RWPE2 (cell line): ENCODE measurements around the gene C20orf202.

Experiments used
- ATAC-seq: fragments of 200-7000 bp; cut with Tn5 transposase; 3 replicates; pipeline ENCODE4 v1.9.1; 2021; ENCODE audit warnings: low read depth
- DNase-seq: peaks from one replicate; pipeline ENCODE4 v3.0.0-alpha.2; 2020; ENCODE audit warnings: low spot score
- H3K27ac ChIP-seq: fragments of 450-650 bp; 2 replicates; pipeline ENCODE4 v1.5.1; 2017; ENCODE audit warnings: mild to moderate bottlenecking; ENCODE audit not compliant: poor library complexity, severe bottlenecking
- H3K27me3 ChIP-seq: fragments of 250-450 bp; sonication (Bioruptor Pico); 2 replicates; pipeline ENCODE4 v1.5.1; 2021; ENCODE audit warnings: mild to moderate bottlenecking, moderate library complexity; ENCODE audit not compliant: insufficient read depth, poor library complexity, severe bottlenecking
- H3K36me3 ChIP-seq: fragments of 250-450 bp; sonication (Bioruptor Pico); 2 replicates; pipeline ENCODE4 v1.5.1; 2020; ENCODE audit warnings: low read depth, mild to moderate bottlenecking, moderate library complexity
- H3K4me1 ChIP-seq: fragments of 250-450 bp; sonication (Bioruptor Pico); 2 replicates; pipeline ENCODE4 v1.5.1; 2021; ENCODE audit warnings: mild to moderate bottlenecking, moderate library complexity; ENCODE audit not compliant: insufficient read depth, poor library complexity, severe bottlenecking
- H3K4me3 ChIP-seq: fragments of 250-450 bp; sonication (Bioruptor Pico); 2 replicates; pipeline ENCODE4 v1.5.1; 2021; ENCODE audit warnings: mild to moderate bottlenecking, moderate library complexity; ENCODE audit not compliant: severe bottlenecking
- H3K9me3 ChIP-seq: fragments of 250-450 bp; sonication (Bioruptor Pico); 2 replicates; pipeline ENCODE4 v1.5.1; 2021; ENCODE audit warnings: mild to moderate bottlenecking, moderate library complexity; ENCODE audit not compliant: severe bottlenecking
- CTCF ChIP-seq: fragments of 450-650 bp; IDR thresholded peaks from one replicate; pipeline ENCODE4 v1.5.1; 2017; ENCODE audit warnings: mild to moderate bottlenecking, moderate library complexity; ENCODE audit not compliant: poor library complexity, severe bottlenecking

The C20orf202 gene

DNA sequence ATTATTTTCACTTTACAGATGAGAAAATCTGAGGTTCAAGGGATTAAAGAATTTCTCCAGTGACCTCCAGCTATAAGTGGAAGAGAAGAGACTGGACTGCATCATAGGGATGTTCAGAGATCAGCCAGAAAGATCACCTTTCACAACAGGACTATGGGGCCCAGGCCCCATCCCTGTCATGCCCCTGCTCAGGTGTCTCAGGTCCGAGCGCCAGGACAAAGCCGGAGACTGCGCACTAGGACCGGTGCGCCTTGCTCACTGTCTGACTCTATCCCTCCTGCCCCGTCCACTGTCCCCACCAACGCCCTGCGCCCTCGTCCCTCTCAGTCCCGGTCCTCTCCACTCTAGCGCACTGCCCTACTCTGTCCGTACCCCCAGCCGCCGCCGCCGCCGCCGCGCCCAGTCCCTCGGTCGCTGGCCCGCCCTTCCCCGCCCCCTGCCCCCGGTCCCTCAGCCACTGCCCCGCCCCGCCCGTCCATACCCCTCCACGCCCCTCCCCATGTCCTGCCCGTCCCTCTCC is 22.1 kb downstream of the C20orf202 start:
- Histone ChIP-seq H3K4me3 (peak overlapping the region; percentile 21), H3K27me3 (peaks cover 40% of the 10 kb centered on the region), H3K36me3 (no peaks in the 10 kb centered on the region), H3K9me3 (no peaks in the 10 kb centered on the region), H3K27ac (no peak overlapping the region), H3K4me1 (no peaks in the 10 kb centered on the region)
- TF ChIP-seq CTCF, result no peak
- peak; percentile 84 for ATAC-seq
- no peak for DNase-seq

GRCh38 chr20:1225783-1226654 is 22.8 kb downstream of the C20orf202 start, which contains the start of gene RAD21L1:
TSS of gene RAD21L1 (plus strand) at chr20:1226044. CDS start at chr20:1228454, 2,410 bp downstream.
- Histone ChIP-seq H3K9me3 (no peaks in the 10 kb centered on the region), H3K27ac (no peak within 1 kb of the TSS)
- ATAC-seq, result peak; percentile 64

DNA sequence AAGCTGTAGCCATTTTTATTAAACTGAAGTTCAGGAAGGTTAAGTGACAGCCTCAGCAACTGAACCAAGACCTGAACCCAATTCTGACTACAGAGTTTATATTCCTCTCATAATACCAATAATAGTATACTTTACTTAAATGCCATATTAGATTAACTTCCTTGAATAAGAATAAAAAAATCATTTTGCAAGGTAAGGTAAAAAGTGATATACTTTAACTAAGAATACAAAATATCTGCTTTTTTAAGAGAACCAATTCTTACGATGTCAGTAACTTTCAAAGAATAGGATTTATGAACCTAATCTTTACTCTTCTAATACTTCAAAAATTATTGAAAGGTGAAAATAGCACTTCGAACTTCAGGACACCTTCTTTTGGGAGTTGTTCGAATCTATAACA is 26.3 kb downstream of the C20orf202 start:
- Histone ChIP-seq H3K4me3 (no peak overlapping the region), H3K4me1 (no peaks in the 10 kb centered on the region), H3K27me3 (peaks cover 48% of the 10 kb centered on the region), H3K9me3 (no peaks in the 10 kb centered on the region), H3K27ac (no peak overlapping the region), H3K36me3 (no peaks in the 10 kb centered on the region)
- no peak for ATAC-seq
- TF ChIP-seq CTCF, result no peak
- DNase-seq, result no peak

More at GRCh38 chr20:1225783-1226654, 22.8 kb downstream of the C20orf202 start, which contains the start of gene RAD21L1:
- H3K27me3 ChIP-seq, result peaks cover 41% of the 10 kb centered on the region
- TF ChIP-seq CTCF, result no peak
- DNase-seq, result peak; percentile 90
- H3K36me3 ChIP-seq, result no peaks in the 10 kb centered on the region
- H3K4me3 ChIP-seq, result peak within 1 kb of the TSS; percentile 46
- no peaks in the 10 kb centered on the region for H3K4me1 ChIP-seq

DNA sequence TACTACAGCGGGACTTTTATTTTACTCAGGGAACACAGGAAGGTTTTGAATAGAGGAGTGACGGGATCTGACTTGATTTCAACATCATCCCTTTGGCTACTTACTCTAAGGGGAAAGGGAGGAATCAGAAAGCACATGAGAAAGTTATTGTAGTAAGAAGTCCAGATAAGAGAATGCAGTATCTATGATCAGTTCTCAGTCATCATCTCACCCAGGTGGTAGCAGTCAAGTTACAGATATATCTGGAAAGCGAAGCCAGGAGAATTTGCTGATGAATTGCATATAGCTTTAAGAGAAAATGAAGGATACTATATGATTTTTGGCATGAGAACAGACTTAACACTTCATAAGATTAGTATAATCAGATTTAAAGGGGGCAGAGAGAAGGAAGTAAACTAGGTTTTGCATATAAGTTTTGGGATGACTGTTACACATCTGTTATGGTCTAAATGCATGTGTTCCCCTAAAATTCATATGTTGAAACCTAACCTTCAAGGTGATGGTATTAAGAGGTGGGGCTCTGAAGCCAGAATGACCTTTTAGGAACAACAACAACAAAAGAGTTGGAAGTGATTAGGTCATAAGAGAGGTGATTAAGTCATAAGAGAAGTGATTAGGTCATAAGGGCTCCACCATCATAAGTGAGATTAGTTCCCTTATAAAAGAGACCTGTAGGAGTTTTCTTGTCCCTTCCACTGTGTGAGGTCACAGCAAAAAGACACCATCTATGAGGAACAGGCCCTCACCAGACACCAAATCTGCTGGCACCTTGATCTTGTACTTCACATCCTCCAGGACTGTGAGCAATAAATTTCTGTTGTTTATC is 29.2 kb downstream of the C20orf202 start:
- no peaks in the 10 kb centered on the region for H3K9me3 ChIP-seq
- H3K27ac ChIP-seq, result no peak overlapping the region
- H3K27me3 ChIP-seq, result peaks cover 48% of the 10 kb centered on the region
- TF ChIP-seq CTCF, result no peak
- H3K4me1 ChIP-seq, result no peaks in the 10 kb centered on the region
- H3K4me3 ChIP-seq, result no peak overlapping the region
- ATAC-seq (no peak), DNase-seq (no peak)
- H3K36me3 ChIP-seq, result no peaks in the 10 kb centered on the region
